HepG2 (cell line): ENCODE measurements around the gene U2AF2.

ENCODE experiments used
- EP300 ChIP-seq, 3 experiments: sonication (generic) in 1 of 3; formaldehyde crosslinking in 1 of 3; IDR thresholded peaks; 2 replicates each; pipeline versions ENCODE4 v1.5.1 to v1.6.1; 2011 to 2020; ENCODE audit warnings: low read depth in 2 of 3, low read length in 2 of 3, borderline replicate concordance in 1 of 3, improper control_type of control experiment in 1 of 3, mild to moderate bottlenecking in 1 of 3, missing genetic modification reagents in 1 of 3, moderate library complexity in 1 of 3
- IRX3 ChIP-seq: sonication (generic); formaldehyde crosslinking; IDR thresholded peaks from 2 replicates; pipeline ENCODE4 v1.8.1; 2023; ENCODE audit warnings: mild to moderate bottlenecking, low read depth, missing genetic modification reagents, borderline replicate concordance
- NFIC ChIP-seq: IDR thresholded peaks from 2 replicates; pipeline ENCODE4 v1.6.1; 2012; ENCODE audit warnings: mild to moderate bottlenecking, low read length, inconsistent platforms
- NR2F6 ChIP-seq, 2 experiments: IDR thresholded peaks; 2 replicates each; pipeline ENCODE4 v1.6.1; 2016; ENCODE audit warnings: antibody characterized with exemption in 1 of 2, mild to moderate bottlenecking in 1 of 2
- POLR2A ChIP-seq, 2 experiments: IDR thresholded peaks; 2 replicates each; pipeline ENCODE4 v1.6.1; 2011; ENCODE audit warnings: low read depth in 2 of 2, low read length in 2 of 2, mild to moderate bottlenecking in 1 of 2, moderate library complexity in 1 of 2; ENCODE audit not compliant: insufficient read depth in 1 of 2
- SIN3A ChIP-seq: IDR thresholded peaks from 2 replicates; pipeline ENCODE4 v1.6.1; 2011; ENCODE audit warnings: low read depth, mild to moderate bottlenecking, control low read depth, low read length, borderline replicate concordance
- TEAD2 ChIP-seq: sonication (generic); formaldehyde crosslinking; IDR thresholded peaks from 2 replicates; pipeline ENCODE4 v1.9.0; 2021; ENCODE audit warnings: missing genetic modification reagents
- ZNF580 ChIP-seq: IDR thresholded peaks from 2 replicates; pipeline ENCODE4 v1.6.1; 2016; ENCODE audit warnings: low read depth, borderline replicate concordance
- ZNF740 ChIP-seq: sonication (generic); formaldehyde crosslinking; IDR thresholded peaks from 2 replicates; pipeline ENCODE4 v1.4.0; 2020; ENCODE audit warnings: missing genetic modification reagents
- TF ChIP-seq, protein P1 (sequence below), 2 experiments: sonication (generic) in 1 of 2; formaldehyde crosslinking in 1 of 2; IDR thresholded peaks; 2 replicates each; pipeline versions ENCODE4 v1.5.1 to v1.6.1; 2011 to 2020; ENCODE audit warnings: borderline replicate concordance in 1 of 2, low read depth in 1 of 2, low read length in 1 of 2, mild to moderate bottlenecking in 1 of 2, missing genetic modification reagents in 1 of 2, moderate library complexity in 1 of 2

DNA sequence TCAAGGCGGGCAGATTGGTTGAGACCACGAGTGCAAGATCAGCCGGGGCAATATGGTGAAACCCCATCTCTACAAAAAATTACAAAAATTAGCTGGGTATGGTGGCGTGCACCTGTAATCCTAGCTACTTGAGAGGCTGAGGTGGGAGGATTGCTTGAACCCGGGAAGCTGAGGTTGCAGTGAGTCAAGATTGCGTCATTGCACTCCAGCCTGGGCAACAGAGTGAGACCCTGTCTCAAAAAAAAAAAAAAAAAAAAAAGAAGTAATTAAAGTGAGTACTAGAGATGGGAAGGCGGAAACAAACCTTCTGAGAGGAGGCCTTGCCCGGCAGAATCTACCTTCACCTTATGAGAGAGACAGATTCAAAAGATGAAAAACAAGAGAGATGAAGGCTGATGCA lies 68.7 kb downstream of the U2AF2 start:
- no peak for TF ChIP-seq IRX3 (CRISPR knock-in tag)
- TF ChIP-seq POLR2A (IDR thresholded peaks at IDR 0.05; ENCODE audit: insufficient read depth in 1 of 2, low read depth in 2 of 2, low read length in 2 of 2), result no peak
- TF ChIP-seq EP300 (IDR thresholded peaks at IDR 0.05; ENCODE audit: low read depth in 2 of 2, low read length in 2 of 2), result no peak
- no peak for TF ChIP-seq EP300 (CRISPR knock-in tag; IDR thresholded peaks at IDR 0.05; ENCODE audit: borderline replicate concordance)
- no peak for TF ChIP-seq TEAD2 (CRISPR knock-in tag)
- TF ChIP-seq ZNF740 (CRISPR knock-in tag), result no peak
- no peak for TF ChIP-seq ZNF580 (CRISPR knock-in tag)
- no peak for TF ChIP-seq SIN3A
- no peak for TF ChIP-seq NFIC
- TF ChIP-seq, protein P1, sequence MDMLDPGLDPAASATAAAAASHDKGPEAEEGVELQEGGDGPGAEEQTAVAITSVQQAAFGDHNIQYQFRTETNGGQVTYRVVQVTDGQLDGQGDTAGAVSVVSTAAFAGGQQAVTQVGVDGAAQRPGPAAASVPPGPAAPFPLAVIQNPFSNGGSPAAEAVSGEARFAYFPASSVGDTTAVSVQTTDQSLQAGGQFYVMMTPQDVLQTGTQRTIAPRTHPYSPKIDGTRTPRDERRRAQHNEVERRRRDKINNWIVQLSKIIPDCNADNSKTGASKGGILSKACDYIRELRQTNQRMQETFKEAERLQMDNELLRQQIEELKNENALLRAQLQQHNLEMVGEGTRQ (IDR thresholded peaks at IDR 0.05; ENCODE audit: low read depth, low read length), result no peak
- TF ChIP-seq, protein P1 (CRISPR knock-in tag; IDR thresholded peaks at IDR 0.05; ENCODE audit: borderline replicate concordance), result no peak
- no peak for TF ChIP-seq NR2F6 (IDR thresholded peaks at IDR 0.05)
- no peak for TF ChIP-seq NR2F6 (CRISPR knock-in tag; IDR thresholded peaks at IDR 0.05)
